CD14-positive monocyte (primary cell): ENCODE data around the gene GREB1. TPM values are rescaled to one million over a fixed set of nuclear protein-coding genes. Genes with fewer than 3 reads are reported as not detected.

Experiments used
- DNase-seq, 3 donors: peaks; one replicate each; pipeline ENCODE4 v3.0.0-alpha.2; 2011 to 2022
- H2AFZ ChIP-seq: 2 replicates; pipeline ENCODE4 v1.6.0; 2012; ENCODE audit warnings: mild to moderate bottlenecking, low read depth, low read length, inconsistent platforms; ENCODE audit not compliant: insufficient read depth, poor library complexity, severe bottlenecking
- H3K27ac ChIP-seq, 2 donors: 1 replicate in 1 of 2; 2 replicates in 1 of 2; pipeline ENCODE4 v1.5.1; 2012 to 2013; ENCODE audit warnings: low read length in 2 of 2, control low read depth in 1 of 2, inconsistent platforms in 1 of 2, low read depth in 1 of 2, mild to moderate bottlenecking in 1 of 2
- H3K27me3 ChIP-seq, 2 donors: one replicate each; pipeline versions ENCODE4 v1.6.0 to v1.6.1; 2011 to 2013; ENCODE audit warnings: low read length in 2 of 2; ENCODE audit not compliant: control insufficient read depth in 2 of 2, insufficient read depth in 2 of 2
- H3K36me3 ChIP-seq, 2 donors: replicated peaks in 1 of 2; 1 replicate in 1 of 2; 2 replicates in 1 of 2; pipeline versions ENCODE4 v1.5.1 to v1.6.1; 2012 to 2013; ENCODE audit warnings: low read length in 2 of 2, control low read depth in 1 of 2, inconsistent platforms in 1 of 2, mild to moderate bottlenecking in 1 of 2; ENCODE audit not compliant: insufficient read depth in 2 of 2, control insufficient read depth in 1 of 2
- H3K4me1 ChIP-seq, 2 donors: 1 replicate in 1 of 2; 2 replicates in 1 of 2; pipeline versions ENCODE4 v1.5.1 to v1.6.1; 2012 to 2013; ENCODE audit warnings: low read length in 2 of 2, control low read depth in 1 of 2, inconsistent platforms in 1 of 2, mild to moderate bottlenecking in 1 of 2, moderate library complexity in 1 of 2; ENCODE audit not compliant: insufficient read depth in 2 of 2, control insufficient read depth in 1 of 2
- H3K4me2 ChIP-seq: replicated peaks from 2 replicates; pipeline ENCODE3; 2012; ENCODE audit warnings: low read length, moderate library complexity, mild to moderate bottlenecking; ENCODE audit not compliant: poor library complexity, severe bottlenecking; ENCODE audit errors: extremely low read depth
- H3K4me3 ChIP-seq, 3 experiments: fragments of 200-600 bp in 1 of 3; sonication (generic) in 1 of 3; replicated peaks in 1 of 3; 1 replicate in 2 of 3; 2 replicates in 1 of 3; pipeline ENCODE4 v1.5.1; 2011 to 2013; ENCODE audit warnings: low read length in 3 of 3, mild to moderate bottlenecking in 3 of 3, control low read depth in 2 of 3, low read depth in 2 of 3, inconsistent platforms in 1 of 3, moderate library complexity in 1 of 3
- H3K79me2 ChIP-seq: 2 replicates; pipeline ENCODE4 v1.6.0; 2012; ENCODE audit warnings: mild to moderate bottlenecking, control low read depth, inconsistent platforms, low read length, moderate library complexity; ENCODE audit not compliant: insufficient read depth
- H3K9ac ChIP-seq: 2 replicates; pipeline ENCODE4 v1.6.0; 2017; ENCODE audit warnings: low read length, mild to moderate bottlenecking; ENCODE audit not compliant: insufficient read depth, poor library complexity, severe bottlenecking
- H3K9me3 ChIP-seq, 2 donors: replicated peaks in 1 of 2; 1 replicate in 1 of 2; 2 replicates in 1 of 2; pipeline versions ENCODE4 v1.5.1 to v1.6.1; 2012 to 2013; ENCODE audit warnings: low read length in 2 of 2, control low read depth in 1 of 2; ENCODE audit not compliant: control insufficient read depth in 1 of 2, insufficient read depth in 1 of 2
- H4K20me1 ChIP-seq: 2 replicates; pipeline ENCODE4 v1.6.0; 2012; ENCODE audit warnings: mild to moderate bottlenecking, low read length, control low read depth, moderate library complexity; ENCODE audit not compliant: insufficient read depth
- H3K27ac Mint-ChIP-seq, 7 donors: one replicate each; pipeline ENCODE4 v1.8.0; 2020; ENCODE audit warnings: mild to moderate bottlenecking in 7 of 7, mixed read lengths in 7 of 7, moderate library complexity in 6 of 7, inconsistent platforms in 2 of 7
- H3K27me3 Mint-ChIP-seq, 3 donors: one replicate each; pipeline ENCODE4 v1.8.0; 2021 to 2022; ENCODE audit warnings: low read depth in 3 of 3, mild to moderate bottlenecking in 3 of 3, mixed read lengths in 3 of 3, moderate library complexity in 3 of 3, inconsistent platforms in 1 of 3
- H3K36me3 Mint-ChIP-seq, 2 donors: one replicate each; pipeline ENCODE4 v1.8.0; 2020; ENCODE audit warnings: mixed read lengths in 2 of 2, inconsistent platforms in 1 of 2, mild to moderate bottlenecking in 1 of 2
- H3K4me1 Mint-ChIP-seq: one replicate; pipeline ENCODE4 v1.8.0; 2020; ENCODE audit warnings: mild to moderate bottlenecking, mixed read lengths
- H3K4me3 Mint-ChIP-seq, 2 donors: one replicate each; pipeline ENCODE4 v1.8.0; 2020; ENCODE audit warnings: mild to moderate bottlenecking in 2 of 2, mixed read lengths in 2 of 2, moderate library complexity in 1 of 2
- H3K9me3 Mint-ChIP-seq, 7 donors: one replicate each; pipeline ENCODE4 v1.8.0; 2020 to 2022; ENCODE audit warnings: mixed read lengths in 7 of 7, mild to moderate bottlenecking in 6 of 7, moderate library complexity in 6 of 7, inconsistent platforms in 2 of 7
- CTCF ChIP-seq: fragments of 200-600 bp; IDR thresholded peaks from one replicate; pipeline ENCODE4 v1.8.0; 2022; ENCODE audit warnings: antibody characterized with exemption, mild to moderate bottlenecking
- WGBS: methylation state at CpG from one replicate; pipeline ENCODE4 v1.1.5; 2013; ENCODE audit warnings: missing lambda C conversion rate; ENCODE audit not compliant: insufficient coverage; 5-methylcytosine and 5-hydroxymethylcytosine counted together
- intact Hi-C, 2 donors: fragments of 100-400 bp; cut with micrococcal nuclease; formaldehyde crosslinking; loops; one replicate each; pipeline versions ENCODE4 v1.15.0 to v1.15.1; 2023
- polyA plus RNA-seq, 3 donors: library from polyadenylated mRNA; depleted of rRNA in 1 of 3; unstranded in 2 of 3; stranded (reverse) in 1 of 3; fragments of 300-500 nt in 2 of 3; fragments of >200 nt in 1 of 3; fragmentation: Illumina TruSeq in 2 of 3; gene quantifications; 1 replicate in 2 of 3; 2 replicates in 1 of 3; pipeline ENCODE4 v1.2.3, GENCODE V29; 2012 to 2021

GREB1 gene
- polyA plus RNA-seq, 3 donors: not detected

- 73% methylated on average over 10 of the region's 18 CpGs for WGBS
These were observed 5.7 kb downstream of the GREB1 start for GRCh38 chr2:11539317-11540147.

More at GRCh38 chr2:11539317-11540147, 5.7 kb downstream of the GREB1 start:
- Mint-ChIP-seq H3K36me3 (no peaks in the 10 kb centered on the region), H3K27me3 (peaks cover 28 to 57% (median 32%) of the 10 kb centered on the region in 3 donors), H3K27ac (no peak overlapping the region), H3K4me3 (peak overlapping the region in 1 of 2 donors; percentile 16), H3K4me1 (peaks cover 3% of the 10 kb centered on the region), H3K9me3 (no peaks in the 10 kb centered on the region)
- intact Hi-C loops: no loop called here
- Histone ChIP-seq H4K20me1 (no peaks in the 10 kb centered on the region), H3K4me3 (no peak overlapping the region), H2AFZ (no peak overlapping the region), H3K79me2 (no peaks in the 10 kb centered on the region), H3K4me2 (no peak overlapping the region), H3K9ac (no peak overlapping the region), H3K36me3 (no peaks in the 10 kb centered on the region), H3K9me3 (no peaks in the 10 kb centered on the region), H3K27me3 (peaks cover 4 to 24% of the 10 kb centered on the region in 2 donors), H3K27ac (no peak overlapping the region), H3K4me1 (peaks cover 0 to under 1% of the 10 kb centered on the region in 2 donors)
- no peak for TF ChIP-seq CTCF
- no peak for DNase-seq
